ENCODE results near the gene EXT2.

The EXT2 gene

DNA sequence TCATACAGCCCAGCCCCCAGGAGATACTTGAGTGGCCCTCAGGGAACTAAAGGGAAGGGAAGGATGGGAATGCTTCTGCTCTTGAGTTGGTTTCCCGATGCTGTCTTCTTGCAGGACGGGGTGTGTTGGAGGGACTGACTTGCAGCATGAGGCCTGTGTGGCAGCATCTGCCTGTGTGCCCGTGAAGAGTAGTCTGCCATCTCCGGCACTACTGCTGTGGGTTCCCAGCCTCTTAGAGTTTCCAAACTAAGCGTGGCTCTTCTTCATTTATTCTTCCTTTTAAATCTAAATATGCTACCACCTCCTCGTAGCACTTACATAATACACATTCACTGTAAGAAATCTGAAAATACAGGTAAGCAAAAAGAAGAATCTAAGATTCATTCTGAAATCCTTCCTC is 12.8 kb downstream of the EXT2 start:
- TF ChIP-seq, protein P1, sequence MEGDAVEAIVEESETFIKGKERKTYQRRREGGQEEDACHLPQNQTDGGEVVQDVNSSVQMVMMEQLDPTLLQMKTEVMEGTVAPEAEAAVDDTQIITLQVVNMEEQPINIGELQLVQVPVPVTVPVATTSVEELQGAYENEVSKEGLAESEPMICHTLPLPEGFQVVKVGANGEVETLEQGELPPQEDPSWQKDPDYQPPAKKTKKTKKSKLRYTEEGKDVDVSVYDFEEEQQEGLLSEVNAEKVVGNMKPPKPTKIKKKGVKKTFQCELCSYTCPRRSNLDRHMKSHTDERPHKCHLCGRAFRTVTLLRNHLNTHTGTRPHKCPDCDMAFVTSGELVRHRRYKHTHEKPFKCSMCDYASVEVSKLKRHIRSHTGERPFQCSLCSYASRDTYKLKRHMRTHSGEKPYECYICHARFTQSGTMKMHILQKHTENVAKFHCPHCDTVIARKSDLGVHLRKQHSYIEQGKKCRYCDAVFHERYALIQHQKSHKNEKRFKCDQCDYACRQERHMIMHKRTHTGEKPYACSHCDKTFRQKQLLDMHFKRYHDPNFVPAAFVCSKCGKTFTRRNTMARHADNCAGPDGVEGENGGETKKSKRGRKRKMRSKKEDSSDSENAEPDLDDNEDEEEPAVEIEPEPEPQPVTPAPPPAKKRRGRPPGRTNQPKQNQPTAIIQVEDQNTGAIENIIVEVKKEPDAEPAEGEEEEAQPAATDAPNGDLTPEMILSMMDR (IDR thresholded peaks at IDR 0.05; ENCODE audit: low read depth, low read length, missing control alignments): no peak
- no peak overlapping the region for H3K4me3 ChIP-seq (ENCODE audit: low read depth, low read length)
- in situ Hi-C loops (cut with HindIII; ENCODE audit: low sequenced_read_pairs): loop anchor here (25.0 kb wide), 1 partner anchor 429 kb away; no protein-coding TSS in a partner anchor
- DNase-seq (ENCODE audit: low read depth): no peak

DNA sequence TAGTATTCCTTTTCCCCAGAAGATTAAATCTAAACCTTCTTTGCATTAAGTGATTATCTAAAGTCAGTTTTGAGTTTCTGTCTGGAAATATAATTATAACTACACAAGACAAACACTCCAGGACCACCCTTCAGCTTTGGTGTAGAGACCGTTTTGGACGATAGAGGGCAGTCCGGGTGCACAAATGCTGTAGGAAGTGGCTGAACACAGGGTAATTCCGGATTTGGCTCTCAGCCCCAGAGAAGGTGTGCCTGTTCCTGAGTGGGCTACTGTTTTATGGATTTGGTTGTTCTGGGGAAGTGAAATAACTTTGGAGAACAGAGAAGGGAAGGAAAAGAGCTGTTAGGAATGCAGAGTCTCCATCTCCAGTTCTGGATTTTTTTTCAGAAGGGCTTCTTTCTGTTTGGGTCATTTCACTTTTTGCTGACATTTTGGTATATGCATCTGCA is 14.8 kb downstream of the EXT2 start:
- TF ChIP-seq, protein P1 (IDR thresholded peaks at IDR 0.05; ENCODE audit: low read depth, low read length, missing control alignments): peak; percentile 95
- DNase-seq (ENCODE audit: low read depth): peak; percentile 16
- H3K4me3 ChIP-seq (ENCODE audit: low read depth, low read length): no peak overlapping the region
- in situ Hi-C loops (cut with HindIII; ENCODE audit: low sequenced_read_pairs): loop anchor here (25.0 kb wide), 1 partner anchor 427 kb away; no protein-coding TSS in a partner anchor

DNA sequence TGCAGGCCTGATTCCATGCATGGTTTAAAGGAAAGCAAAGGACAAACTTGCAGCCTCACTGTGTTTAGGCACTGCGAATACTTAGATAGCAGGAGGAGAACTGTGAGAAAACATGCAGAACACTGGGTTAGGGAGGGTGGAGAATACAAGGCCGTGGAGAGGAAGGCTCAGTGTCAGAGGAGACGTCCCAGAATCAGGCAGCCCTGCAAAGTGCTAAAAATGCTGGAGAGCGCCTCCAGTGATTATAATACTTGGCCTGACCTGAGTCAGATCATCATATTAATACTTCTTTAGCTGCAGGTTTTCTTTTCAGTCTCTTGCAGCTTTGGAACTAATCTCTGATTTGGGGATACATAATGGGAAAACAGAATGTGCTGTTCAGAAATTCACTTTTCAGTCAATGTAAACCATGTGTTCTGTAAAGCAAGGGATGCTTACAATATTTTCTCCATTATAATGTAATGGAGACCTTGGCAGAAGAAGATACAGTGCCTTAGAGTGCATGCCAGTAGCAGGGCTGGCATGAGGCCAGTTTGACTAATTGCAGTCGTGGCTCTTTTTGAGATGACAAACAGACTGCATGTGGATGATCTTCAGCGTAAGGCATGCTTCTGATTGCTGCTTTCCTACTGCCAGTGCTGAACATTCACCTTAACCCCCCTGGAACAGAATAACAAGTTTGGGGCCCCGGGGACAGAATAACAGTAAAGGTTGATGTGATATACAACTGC is 16.8 kb downstream of the EXT2 start:
- peak; percentile 9 for DNase-seq (ENCODE audit: low read depth)
- TF ChIP-seq, protein P1 (IDR thresholded peaks at IDR 0.05; ENCODE audit: low read depth, low read length, missing control alignments): no peak
- in situ Hi-C loops (cut with HindIII; ENCODE audit: low sequenced_read_pairs): loop anchor here (25.0 kb wide), 1 partner anchor 425 kb away; no protein-coding TSS in a partner anchor
- H3K4me3 ChIP-seq (ENCODE audit: low read depth, low read length): no peak overlapping the region

DNA sequence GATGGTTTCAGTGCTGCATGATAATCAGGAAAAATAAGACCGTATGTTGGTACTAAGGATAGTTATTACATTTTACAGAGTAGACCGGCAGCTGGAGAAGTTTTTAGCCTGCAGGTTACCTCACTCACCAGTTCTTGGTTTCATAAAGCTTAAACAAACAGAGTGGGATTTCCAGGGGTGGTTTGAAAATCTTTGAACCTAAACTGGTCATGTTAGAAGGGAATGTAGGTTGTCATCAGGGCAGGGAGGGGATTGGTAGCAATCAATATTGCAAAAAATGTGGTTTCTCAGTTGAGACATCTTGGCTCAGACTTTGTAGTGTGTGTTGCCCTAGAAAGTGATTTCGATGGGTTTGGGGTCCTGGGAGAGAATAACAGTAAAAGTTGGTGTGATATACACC is 17.5 kb downstream of the EXT2 start:
- no peak overlapping the region for H3K4me3 ChIP-seq (ENCODE audit: low read depth, low read length)
- TF ChIP-seq, protein P1 (IDR thresholded peaks at IDR 0.05; ENCODE audit: low read depth, low read length, missing control alignments): no peak
- no peak for DNase-seq (ENCODE audit: low read depth)
- in situ Hi-C loops (cut with HindIII; ENCODE audit: low sequenced_read_pairs): loop anchor here (25.0 kb wide), 1 partner anchor 424 kb away; no protein-coding TSS in a partner anchor

DNA sequence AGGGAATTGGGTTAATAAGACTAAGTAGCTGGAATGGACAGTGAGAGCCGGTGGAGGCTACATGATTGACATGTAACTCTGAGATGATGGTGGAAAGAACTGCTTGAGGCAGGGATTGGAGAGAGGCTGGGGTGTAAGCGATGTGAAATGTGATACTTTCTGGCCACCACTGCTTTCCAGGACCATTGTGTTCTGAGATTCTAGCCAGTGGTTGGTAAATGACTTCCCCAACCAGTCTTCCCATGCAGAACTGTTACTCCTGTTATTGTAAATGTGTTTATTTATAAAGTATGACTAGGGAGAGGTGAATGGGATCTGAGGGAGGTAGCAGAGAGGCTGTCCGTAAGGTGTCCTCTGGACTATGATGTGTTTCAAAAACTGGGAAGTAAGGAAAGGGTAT is 18.1 kb downstream of the EXT2 start:
- TF ChIP-seq, protein P1 (IDR thresholded peaks at IDR 0.05; ENCODE audit: low read depth, low read length, missing control alignments): no peak
- no peak overlapping the region for H3K4me3 ChIP-seq (ENCODE audit: low read depth, low read length)
- in situ Hi-C loops (cut with HindIII; ENCODE audit: low sequenced_read_pairs): loop anchor here (25.0 kb wide), 1 partner anchor 424 kb away; no protein-coding TSS in a partner anchor
- DNase-seq (ENCODE audit: low read depth): no peak

DNA sequence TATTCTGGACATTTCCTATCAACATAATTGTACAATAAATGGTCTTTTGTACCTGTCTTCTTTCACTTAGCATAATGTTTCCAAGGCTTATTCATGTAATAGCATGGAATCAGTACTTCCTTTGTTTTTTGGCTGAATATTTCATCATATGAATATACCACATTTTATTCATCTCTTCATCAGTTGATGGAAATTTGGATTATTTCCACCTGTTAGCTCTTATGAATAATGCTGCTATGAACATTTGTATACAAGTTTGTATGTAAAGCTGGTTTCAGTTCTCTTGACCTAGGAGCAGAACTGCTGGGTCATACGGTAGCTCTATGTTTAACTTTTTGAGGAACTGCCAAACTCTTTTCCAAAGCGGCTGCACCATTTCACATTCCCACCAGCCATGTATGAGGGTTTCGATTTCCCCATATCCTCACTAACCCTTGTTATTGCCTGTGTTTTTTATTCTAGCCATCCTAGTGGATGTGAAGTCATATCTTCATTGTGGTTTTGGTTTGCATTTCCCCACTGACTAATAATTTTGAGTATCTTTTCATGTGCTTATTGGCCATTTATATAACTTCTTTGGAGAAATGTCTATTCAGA is 20.9 kb downstream of the EXT2 start:
- TF ChIP-seq, protein P1 (IDR thresholded peaks at IDR 0.05; ENCODE audit: low read depth, low read length, missing control alignments): no peak
- DNase-seq (ENCODE audit: low read depth): no peak
- in situ Hi-C loops (cut with HindIII; ENCODE audit: low sequenced_read_pairs): loop anchor here (25.0 kb wide), 1 partner anchor 421 kb away; no protein-coding TSS in a partner anchor

More for the DNA sequence above, 20.9 kb downstream of the EXT2 start:
- no peak overlapping the region for H3K4me3 ChIP-seq (ENCODE audit: low read depth, low read length)

Measured in astrocyte of the cerebellum (primary cell).